GM19351 (cell line): ENCODE data around the gene PPP6R2.

Source experiments
- ATAC-seq: cut with Tn5 transposase; IDR thresholded peaks from one replicate; pipeline ENCODE4 v1.9.1; 2021; ENCODE audit warnings: mild to moderate bottlenecking, moderate library complexity; ENCODE audit not compliant: unreplicated experiment

Gene PPP6R2

DNA sequence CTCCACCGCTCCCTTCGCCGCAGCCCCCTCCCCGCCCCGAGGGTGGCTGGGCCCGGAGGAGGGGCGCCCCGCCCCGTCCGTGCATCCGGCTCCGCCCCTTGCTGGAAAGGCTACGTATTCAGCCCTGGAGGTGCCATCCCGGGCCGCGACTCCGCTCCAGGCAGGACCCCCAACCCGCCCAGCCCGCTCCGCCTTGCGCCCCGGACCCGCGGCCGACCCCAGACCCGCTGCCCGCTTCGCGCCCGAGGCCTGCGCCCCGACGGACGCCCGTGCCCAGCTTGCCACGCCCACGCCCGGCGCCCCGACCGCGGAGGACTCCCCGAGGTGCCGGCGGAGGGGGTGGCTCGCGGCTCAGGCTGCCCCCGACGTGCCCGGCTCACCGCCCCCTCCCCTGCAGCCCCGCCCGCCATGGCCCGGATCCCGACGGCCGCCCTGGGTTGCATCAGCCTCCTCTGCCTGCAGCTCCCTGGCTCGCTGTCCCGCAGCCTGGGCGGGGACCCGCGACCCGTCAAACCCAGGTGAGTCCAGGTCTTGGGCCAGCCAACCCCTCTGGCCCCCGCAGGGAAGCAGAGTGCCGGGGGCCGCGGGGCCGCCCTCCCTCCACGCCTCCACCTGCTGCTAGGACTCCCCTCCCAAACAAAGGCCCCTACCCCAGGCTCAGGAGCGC lies 138.4 kb downstream of the PPP6R2 start, which contains the start of gene ADM2:
TSS of gene ADM2 (plus strand) at position 104 of the 667 bp plus-strand sequence. CDS start at position 409, 305 bp downstream.
- no peak for ATAC-seq

DNA sequence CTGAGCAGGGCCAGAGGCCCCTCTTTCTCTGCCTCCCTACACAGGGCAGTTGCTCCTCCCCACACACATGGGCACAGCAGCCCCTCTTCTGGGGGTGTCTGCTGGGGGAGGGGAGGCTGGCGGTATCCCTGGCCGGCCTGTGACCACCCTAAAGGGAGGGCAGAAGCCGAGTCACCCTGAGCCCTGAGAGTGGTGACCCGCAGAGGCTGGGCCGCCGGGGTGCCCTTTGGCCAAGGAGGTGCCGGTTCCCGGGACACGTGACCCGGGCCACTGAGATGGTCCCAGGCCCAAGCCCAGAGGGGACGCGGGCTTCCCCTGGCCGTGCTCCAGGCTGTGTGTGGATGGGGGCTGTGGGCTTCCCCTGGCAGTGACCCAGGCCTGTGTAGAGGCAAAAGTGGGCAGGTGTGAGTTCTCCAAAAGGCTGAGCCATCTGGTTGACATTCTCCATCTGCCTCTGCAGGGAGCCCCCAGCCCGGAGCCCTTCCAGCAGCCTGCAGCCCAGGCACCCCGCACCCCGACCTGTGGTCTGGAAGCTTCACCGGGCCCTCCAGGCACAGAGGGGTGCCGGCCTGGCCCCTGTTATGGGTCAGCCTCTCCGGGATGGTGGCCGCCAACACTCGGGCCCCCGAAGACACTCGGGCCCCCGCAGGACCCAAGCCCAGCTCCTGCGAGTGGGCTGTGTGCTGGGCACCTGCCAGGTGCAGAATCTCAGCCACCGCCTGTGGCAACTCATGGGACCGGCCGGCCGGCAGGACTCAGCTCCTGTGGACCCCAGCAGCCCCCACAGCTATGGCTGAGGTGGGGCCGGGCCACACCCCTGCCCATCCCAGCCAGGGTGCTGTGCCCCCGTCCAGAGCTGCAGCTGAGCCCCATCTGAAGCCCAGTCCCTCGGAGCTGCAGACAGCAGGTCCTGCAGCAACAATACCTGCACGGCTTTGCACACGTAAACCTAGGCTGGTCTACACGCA lies 139.3 kb downstream of the PPP6R2 start:
- no peak for ATAC-seq

DNA sequence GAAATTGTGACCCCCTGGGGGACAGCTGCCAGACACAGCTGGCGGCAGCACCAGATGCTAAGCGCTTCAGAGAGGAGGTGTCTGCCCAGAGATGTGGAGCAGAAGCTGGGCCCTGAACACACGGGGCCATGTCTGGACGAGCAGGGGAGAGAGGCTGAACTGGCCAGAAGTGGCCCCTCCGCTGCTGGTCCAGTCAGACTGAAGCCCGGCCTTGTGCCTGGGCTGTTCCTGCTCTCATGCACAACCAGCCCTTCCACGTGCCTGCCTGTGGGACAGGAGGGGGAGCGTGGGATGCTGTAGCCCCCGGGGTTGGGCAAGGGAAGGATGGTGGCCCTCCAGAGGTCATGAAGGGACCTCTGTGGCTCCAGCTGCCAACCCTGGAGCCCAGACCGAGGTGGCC lies 140.0 kb downstream of the PPP6R2 start:
- ATAC-seq, result no peak

DNA sequence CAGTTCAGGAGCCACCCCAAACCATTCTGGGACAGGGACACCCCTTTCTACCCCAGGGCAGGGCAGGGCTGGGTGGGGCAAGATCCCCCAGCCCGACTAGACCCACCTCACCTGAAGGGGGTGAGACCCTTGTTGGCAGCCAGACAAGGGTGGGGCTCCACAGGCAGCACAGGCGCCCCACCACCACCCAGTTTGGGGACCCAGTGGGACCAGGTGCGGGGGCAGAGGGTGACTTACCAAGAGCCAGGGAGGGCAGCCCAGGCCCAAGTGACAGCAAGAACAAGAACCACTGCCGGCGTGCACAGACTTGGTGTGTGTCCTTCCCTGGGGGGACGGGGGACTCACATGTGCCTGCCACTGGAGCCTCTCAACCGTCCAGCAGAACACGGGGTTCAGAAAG lies 140.4 kb downstream of the PPP6R2 start:
- no peak for ATAC-seq

DNA sequence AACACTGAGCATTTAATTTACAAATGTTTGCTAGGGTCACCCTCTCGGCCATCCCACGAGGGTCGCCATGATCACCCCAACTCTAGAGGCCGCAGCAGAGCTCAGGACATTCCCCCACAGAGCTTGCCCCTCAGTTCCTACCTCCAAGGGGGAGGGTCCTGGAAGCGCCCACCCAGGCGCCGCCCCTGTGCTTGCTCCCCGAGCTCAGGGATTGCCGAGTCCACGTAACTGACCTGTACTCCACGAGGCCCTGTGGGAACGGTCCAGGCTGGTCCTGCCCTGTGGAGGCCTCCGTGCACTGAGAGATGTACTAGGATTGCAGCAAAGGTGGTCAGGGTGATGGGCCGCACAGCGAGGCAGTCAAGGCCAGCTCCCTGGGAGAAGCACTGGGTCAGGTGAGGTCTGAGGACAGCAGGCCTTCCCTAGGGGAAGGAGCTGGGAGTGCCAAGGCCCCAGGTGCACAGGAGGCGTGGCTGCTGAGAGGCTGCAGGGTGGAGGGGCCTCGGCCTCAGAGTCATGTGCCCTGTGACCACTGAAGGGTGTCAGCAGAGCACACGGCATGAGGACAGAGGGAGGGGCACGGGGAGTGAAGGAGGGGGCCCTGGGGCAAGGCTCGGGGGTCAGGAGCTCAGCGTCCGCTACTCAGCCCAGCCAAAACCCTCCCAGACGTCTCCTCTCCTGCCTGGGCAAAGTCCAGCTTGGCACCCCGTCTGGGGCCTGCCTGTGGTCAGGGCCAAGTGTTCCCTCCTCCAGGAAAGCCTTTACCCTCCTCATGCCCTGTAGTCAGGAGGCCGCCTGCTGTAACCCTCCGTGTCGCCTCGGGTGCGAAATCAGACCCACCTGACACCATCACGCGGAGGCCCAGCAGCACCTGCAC lies 141.1 kb downstream of the PPP6R2 start:
- ATAC-seq, result no peak

DNA sequence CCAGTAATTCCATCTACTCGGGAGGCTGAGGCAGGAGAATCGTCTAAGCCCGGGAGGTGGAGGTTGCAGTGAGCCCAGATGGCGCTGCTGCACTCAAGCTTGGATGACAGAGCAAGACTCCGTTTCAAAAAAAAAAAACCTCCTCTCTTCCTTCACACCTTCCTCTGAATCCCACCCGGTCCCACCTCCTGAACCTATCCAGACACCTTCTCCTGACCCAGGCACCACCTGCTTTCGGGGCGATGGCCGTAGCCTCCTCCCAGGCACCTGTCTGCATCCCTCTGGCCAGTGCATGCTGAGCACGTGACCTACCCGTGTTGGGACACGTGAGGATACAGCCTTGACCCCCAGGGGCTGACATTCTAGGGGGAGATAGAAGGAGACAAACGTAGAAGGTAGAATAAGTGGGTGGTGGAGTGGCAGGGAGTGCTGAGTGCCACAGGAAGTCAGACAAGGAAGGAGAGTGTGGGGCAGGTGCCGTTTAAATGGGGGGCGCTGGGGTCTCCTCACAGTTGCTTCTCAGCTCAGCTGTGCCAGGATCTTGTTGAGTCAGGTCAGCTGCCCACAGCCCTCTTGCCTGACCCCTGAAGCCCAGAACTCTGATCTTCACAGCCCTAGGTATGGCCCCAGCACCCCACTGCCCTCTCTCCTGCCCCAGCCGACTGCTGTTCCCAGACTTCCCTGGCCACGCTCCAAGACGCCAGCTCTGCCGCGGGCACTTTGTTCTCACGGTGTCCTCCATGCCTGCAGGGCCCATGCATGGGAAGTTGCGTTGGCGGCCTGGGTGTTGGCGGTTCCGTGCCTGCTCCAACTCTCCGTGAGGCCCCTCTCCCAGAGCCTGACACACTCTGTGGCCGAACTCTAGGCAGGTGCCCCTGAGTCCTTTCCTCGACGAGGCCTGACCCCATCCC lies 142.3 kb downstream of the PPP6R2 start:
- ATAC-seq, result no peak

DNA sequence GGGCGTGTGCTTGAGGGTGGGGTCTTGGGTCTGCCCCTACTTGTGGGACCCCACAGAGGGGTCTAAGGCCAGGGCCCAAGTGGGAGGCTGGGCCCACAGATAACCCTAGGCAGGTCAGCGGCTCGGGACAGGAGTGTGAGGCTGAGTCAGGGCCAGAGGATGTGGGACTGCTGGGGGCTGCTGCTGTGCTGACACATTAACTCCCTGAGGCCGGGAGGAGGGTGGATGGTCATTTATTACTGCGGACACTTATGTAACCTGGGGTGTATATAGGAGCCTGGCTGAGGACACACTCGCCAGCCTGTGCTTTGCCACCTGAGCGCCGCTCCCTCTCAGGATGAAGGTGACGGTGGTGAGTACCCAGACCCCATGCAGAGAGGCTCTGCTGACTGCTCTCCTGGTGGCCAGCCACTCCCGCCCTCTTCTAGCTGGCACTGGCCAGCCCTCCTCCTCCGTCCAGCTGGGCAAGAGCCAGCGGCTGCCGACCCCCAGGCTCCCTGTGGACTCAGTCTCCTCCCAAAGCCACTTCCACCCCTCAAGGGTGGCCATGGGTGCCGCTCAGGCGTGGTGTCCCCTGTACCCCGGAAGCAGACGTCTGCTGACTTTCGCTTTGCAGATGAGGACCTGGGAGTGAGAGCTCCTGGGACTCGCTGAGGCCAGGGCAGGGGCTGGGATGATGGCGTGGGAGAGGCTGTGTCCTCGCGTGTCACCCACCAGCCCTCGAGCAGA lies 143.6 kb downstream of the PPP6R2 start, which contains the start of gene MIOX:
TSS of gene MIOX (plus strand) at position 299 of the 729 bp plus-strand sequence. CDS start at position 338, 39 bp downstream.
- no peak for ATAC-seq

DNA sequence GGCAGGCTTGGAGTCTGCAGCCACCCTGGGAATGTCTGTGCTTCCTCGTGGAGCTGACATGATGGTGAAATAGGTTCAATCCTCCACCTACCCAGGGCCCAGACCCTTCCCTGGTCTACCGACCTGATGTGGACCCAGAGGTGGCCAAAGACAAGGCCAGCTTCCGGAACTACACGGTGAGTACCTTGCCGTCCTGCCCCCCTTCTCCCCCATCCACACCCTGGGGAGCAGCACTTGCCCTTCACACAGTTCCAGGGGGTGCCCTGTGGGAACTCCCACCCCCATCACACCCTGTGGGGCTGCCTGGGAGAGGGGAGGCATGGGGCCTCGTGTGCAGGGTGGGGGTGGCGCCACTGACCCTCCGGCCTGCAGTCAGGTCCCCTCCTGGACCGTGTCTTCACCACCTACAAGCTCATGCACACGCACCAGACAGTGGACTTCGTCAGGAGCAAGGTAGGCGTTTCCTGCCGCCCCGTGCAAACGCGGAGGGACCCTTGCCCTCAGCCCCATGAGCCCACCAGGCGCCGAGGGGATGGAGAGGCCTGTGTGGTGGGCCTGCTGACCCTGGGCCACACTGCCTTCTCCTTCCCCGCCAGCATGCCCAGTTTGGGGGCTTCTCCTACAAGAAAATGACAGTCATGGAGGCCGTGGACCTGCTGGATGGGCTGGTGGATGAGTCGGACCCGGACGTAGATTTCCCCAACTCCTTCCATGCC lies 144.3 kb downstream of the PPP6R2 start:
- no peak for ATAC-seq

DNA sequence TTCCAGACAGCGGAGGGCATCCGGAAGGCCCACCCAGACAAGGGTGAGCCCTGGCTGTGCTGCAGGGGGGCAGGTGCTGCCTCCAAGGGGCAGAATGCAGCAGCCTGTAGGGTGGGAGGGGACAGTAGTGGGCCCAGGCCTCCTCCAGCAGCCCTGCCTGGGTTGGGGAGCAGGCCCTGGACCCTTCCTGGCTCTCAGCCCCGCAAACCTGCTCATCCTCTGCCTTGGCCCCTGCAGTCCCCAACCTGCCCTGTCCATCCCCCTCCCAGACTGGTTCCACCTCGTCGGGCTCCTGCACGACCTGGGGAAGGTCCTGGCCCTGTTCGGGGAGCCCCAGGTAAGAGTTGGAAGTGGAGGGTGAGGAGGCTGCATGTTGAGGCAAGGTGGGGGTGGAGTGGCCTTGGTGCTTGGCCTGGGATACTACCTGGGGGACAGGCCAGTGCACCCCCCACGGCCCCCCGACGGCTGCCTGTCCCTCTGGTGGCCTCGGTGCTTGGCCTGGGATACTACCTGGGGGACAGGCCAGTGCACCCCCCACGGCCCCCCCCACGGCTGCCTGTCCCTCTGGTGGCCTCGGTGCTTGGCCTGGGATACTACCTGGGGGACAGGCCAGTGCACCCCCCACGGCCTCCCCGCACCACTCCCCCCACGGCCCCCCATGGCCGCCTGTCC lies 145.0 kb downstream of the PPP6R2 start:
- no peak for ATAC-seq

DNA sequence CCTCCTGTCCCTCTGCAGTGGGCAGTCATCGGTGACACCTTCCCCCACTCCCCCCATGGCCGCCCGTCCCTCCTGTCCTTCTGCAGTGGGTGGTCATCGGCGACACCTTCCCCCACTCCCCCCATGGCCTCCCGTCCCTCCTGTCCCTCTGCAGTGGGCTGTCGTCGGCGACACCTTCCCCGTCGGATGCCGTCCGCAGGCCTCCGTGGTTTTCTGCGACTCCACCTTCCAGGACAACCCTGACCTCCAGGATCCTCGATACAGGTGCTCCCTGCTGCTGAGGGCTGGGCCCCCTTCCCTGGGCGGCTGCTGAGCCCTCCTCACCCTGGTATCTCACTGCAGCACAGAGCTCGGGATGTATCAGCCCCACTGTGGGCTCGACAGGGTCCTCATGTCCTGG lies 145.8 kb downstream of the PPP6R2 start:
- ATAC-seq, result no peak

DNA sequence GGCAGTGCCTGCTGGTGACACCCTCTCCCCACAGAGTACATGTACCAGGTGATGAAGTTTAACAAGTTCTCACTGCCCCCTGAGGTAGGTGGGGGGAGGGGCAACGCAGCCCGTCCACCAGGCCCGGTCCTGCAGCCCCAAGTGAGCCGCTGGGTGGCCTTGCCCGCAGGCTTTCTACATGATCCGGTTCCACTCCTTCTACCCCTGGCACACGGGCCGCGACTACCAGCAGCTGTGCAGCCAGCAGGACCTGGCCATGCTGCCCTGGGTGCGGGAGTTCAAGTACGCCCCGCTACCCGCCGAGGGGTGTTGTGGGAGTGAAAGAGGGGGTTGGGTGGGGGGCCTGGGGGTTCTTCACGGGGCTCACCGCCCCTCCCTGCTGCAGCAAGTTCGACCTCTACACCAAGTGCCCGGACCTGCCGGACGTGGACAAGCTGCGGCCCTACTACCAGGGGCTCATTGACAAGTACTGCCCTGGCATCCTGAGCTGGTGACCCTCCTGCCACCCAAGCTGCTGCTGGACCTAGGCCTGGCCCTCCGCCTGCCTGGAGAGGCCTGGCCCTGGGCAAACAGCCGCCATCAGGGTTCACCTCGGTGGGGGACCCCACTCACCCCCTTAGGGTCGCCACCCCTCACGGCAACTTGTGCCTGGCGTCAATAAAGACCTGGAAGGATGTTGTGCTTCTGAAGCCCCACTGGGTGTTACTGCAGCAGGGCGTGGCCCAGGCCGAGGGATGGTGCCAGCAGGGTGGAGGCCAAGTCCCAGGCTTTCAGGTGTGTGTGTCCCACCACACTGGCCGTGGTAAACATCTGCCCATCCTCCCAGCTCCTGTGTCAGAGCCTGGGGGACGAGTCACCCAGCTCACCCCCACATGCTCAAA lies 146.5 kb downstream of the PPP6R2 start:
- no peak for ATAC-seq

DNA sequence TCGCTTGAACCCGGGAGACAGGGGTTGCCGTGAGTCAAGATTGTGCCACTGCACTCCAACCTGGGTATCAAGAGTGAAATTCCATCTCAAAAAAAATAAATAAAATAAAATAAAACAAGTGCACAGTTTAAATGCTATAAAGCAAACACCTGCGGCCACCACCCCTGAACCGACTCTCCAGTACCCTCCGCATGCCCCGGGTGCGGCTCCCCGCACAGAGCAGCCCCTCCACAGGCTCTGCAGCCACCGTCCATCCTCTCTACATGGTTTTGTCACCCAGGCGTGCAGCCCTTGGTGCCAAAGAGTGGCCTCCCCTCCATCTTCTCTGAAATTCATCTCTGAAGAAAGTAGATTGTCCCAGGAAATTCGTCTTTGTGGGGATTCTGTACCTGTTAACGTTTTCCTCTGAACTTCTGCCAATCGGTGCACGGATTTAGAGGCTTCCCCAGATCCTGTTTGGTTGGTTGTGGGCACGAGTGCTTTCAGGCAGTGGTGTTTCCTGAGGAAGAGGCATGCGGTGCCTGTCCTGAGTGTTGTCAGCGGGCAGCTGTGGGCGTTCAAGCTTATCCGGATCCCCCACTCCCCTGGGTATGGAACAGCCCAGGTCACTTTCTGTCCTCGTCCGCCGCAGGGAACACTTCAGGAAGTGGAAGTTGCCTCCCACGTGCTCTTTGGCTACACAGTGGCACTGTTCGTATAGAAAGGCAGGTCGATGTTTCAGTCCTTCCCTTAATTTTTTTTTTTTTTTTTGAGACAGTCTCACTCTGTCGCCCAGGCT lies 147.6 kb downstream of the PPP6R2 start:
- ATAC-seq, result no peak
